GM12892 (cell line): Measurements from ENCODE around the gene PRSS33.

Experiments used
- POLR2A ChIP-seq: IDR thresholded peaks from 2 replicates; pipeline ENCODE4 v1.6.1; 2011; ENCODE audit warnings: low read depth, low read length, control low read depth
- POLR2AphosphoS5 ChIP-seq: IDR thresholded peaks from 2 replicates; pipeline ENCODE4 v1.6.1; 2011; ENCODE audit warnings: low read depth, low read length, control low read depth

- TF ChIP-seq POLR2AphosphoS5 (peak; percentile 29; the same call in 1 of the 2 replicates), POLR2A (0 out of 2 replicates have a peak, but pooled peaks have one; percentile 31)
Observed at GRCh38 chr16:2764718-2765117, 22.6 kb downstream of the PRSS33 start.
